Measurements from ENCODE around the gene PA2G4. TPM values are rescaled to one million over a fixed set of nuclear protein-coding genes. Genes with fewer than 3 reads are reported as not detected.

Gene PA2G4
- total and polyA plus RNA-seq, 10 of the 15 experiments (the other 5 are each of a cell fraction or from before 2014, with no cell fraction given), result 148 to 514 (median 406) TPM

DNA sequence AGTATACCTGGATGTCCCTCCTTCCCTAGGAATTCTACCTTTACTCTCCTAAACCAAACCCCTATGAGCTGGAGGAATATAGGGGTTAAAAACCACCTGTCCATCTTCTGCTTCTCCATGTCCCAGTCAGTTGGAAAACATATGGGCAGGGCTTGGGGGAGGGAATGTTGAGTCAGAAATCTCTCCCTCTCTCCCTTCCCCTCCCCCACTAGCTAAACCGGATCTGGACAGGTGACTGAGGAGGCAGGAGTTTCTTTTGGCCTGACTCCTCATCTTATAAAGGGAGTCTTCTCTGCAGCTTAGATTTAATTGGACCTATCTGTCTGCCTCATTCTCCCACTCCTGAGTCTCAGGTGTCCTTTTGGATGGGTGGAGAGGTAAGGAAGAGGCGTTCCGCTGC is 18.3 kb upstream of the PA2G4 start:
- WGBS (ENCODE audit: insufficient coverage, insufficient replicate concordance, low lambda C conversion rate, missing lambda C conversion rate), result 81% methylated on average over 3 of the region's 3 CpGs
- Histone ChIP-seq H3K4me2 (ENCODE audit: control insufficient read depth, insufficient read depth) (no peak overlapping the region), H3K36me3 (ENCODE audit: control insufficient read depth in 2 of 2, insufficient read depth in 2 of 2, low read length in 1 of 2) (no peaks in the 10 kb centered on the region), H3K4me3 (no peak overlapping the region), H3K27me3 (replicated peaks in 1 of 2; ENCODE audit: control insufficient read depth in 2 of 2, insufficient read depth in 2 of 2, low read length in 1 of 2) (peaks cover 3 to 4% of the 10 kb centered on the region in 2 experiments; a peak in 3 of 4 replicates), H2AFZ (ENCODE audit: control insufficient read depth, low read depth, low read length) (no peak overlapping the region), H3K9me3 (replicated peaks; ENCODE audit: control insufficient read depth, insufficient read depth, low read length) (no peaks in the 10 kb centered on the region), H3K79me2 (ENCODE audit: control insufficient read depth, insufficient read depth, low read length) (no peaks in the 10 kb centered on the region), H3K4me1 (ENCODE audit: control insufficient read depth, insufficient read depth, low read length) (no peaks in the 10 kb centered on the region), H3K9ac (ENCODE audit: control insufficient read depth, insufficient read depth, low read length) (no peak overlapping the region), H3K27ac (ENCODE audit: control insufficient read depth, insufficient read depth) (no peak overlapping the region), H4K20me1 (ENCODE audit: control insufficient read depth, insufficient read depth) (no peaks in the 10 kb centered on the region)
- ATAC-seq (no peak), FAIRE-seq (no peak), DNase-seq (ENCODE audit: low read depth, low spot score) (no peak)
- CTCF ChIA-PET, result interaction anchor here (0.5 to 2.0 kb wide), 6 partner anchors 18 to 104 kb away, joined by 3 to 6 read pairs (median 4); partner anchors contain the start of gene SMARCC2
- SMC1A ChIA-PET (ENCODE audit: uncharacterized antibody, unreplicated experiment), result no interaction called here
- POLR2A ChIA-PET, result interaction anchor here (0.9 kb wide), 1 partner anchor 352 kb away, joined by 3 read pairs; no protein-coding TSS in a partner anchor
- intact Hi-C loops (cut with micrococcal nuclease; ENCODE audit: unreplicated experiment) (no loop called here), in situ Hi-C loops (cut with MboI) (no loop called here)
- no TSS peak for BruUV-seq (replicated peaks)
- RAD21 ChIA-PET (ENCODE audit: unreplicated experiment), result interaction anchor here (1.0 kb wide), 1 partner anchor 33 kb away, joined by 3 read pairs; no protein-coding TSS in a partner anchor
- no peak for TF ChIP-seq SRF (IDR thresholded peaks at IDR 0.05; ENCODE audit: low read depth in 2 of 2, low read length in 2 of 2)
- no peak for TF ChIP-seq ZSCAN29 (IDR thresholded peaks at IDR 0.05)
- TF ChIP-seq TCF12 (IDR thresholded peaks at IDR 0.05; ENCODE audit: low read depth, low read length), result no peak
- TF ChIP-seq IKZF2 (IDR thresholded peaks at IDR 0.05), result no peak
- no peak for TF ChIP-seq SPI1 (IDR thresholded peaks at IDR 0.05; ENCODE audit: borderline replicate concordance, insufficient read depth, low read depth, low read length)
- TF ChIP-seq, protein P1, sequence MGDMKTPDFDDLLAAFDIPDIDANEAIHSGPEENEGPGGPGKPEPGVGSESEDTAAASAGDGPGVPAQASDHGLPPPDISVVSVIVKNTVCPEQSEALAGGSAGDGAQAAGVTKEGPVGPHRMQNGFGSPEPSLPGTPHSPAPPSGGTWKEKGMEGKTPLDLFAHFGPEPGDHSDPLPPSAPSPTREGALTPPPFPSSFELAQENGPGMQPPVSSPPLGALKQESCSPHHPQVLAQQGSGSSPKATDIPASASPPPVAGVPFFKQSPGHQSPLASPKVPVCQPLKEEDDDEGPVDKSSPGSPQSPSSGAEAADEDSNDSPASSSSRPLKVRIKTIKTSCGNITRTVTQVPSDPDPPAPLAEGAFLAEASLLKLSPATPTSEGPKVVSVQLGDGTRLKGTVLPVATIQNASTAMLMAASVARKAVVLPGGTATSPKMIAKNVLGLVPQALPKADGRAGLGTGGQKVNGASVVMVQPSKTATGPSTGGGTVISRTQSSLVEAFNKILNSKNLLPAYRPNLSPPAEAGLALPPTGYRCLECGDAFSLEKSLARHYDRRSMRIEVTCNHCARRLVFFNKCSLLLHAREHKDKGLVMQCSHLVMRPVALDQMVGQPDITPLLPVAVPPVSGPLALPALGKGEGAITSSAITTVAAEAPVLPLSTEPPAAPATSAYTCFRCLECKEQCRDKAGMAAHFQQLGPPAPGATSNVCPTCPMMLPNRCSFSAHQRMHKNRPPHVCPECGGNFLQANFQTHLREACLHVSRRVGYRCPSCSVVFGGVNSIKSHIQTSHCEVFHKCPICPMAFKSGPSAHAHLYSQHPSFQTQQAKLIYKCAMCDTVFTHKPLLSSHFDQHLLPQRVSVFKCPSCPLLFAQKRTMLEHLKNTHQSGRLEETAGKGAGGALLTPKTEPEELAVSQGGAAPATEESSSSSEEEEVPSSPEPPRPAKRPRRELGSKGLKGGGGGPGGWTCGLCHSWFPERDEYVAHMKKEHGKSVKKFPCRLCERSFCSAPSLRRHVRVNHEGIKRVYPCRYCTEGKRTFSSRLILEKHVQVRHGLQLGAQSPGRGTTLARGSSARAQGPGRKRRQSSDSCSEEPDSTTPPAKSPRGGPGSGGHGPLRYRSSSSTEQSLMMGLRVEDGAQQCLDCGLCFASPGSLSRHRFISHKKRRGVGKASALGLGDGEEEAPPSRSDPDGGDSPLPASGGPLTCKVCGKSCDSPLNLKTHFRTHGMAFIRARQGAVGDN (IDR thresholded peaks at IDR 0.05), result no peak
- TF ChIP-seq EGR1 (IDR thresholded peaks at IDR 0.05; ENCODE audit: borderline replicate concordance in 1 of 2, low read depth in 2 of 2, low read length in 2 of 2), result no peak
- TF ChIP-seq ZZZ3 (IDR thresholded peaks at IDR 0.05; ENCODE audit: control insufficient read depth, insufficient read length, low read depth), result no peak
- no peak for TF ChIP-seq HDAC2 (IDR thresholded peaks at IDR 0.05)
- no peak for TF ChIP-seq RCOR1 (conservative IDR thresholded peaks at IDR 0.05; ENCODE audit: low read depth, low read length)
- no peak for TF ChIP-seq CBX3 (IDR thresholded peaks at IDR 0.05; ENCODE audit: borderline replicate concordance, low read depth)
- TF ChIP-seq ATF7 (IDR thresholded peaks at IDR 0.05; ENCODE audit: low read depth), result no peak
- no peak for TF ChIP-seq BRCA1 (IDR thresholded peaks at IDR 0.05; ENCODE audit: low read depth, low read length)
- no peak for TF ChIP-seq SREBF1 (IDR thresholded peaks at IDR 0.05; ENCODE audit: low read length)
- TF ChIP-seq MTA3 (IDR thresholded peaks at IDR 0.05; ENCODE audit: borderline replicate concordance, low read length), result no peak
- no peak for TF ChIP-seq YBX1 (IDR thresholded peaks at IDR 0.05)
- TF ChIP-seq BCL11A (IDR thresholded peaks at IDR 0.05; ENCODE audit: low read depth, low read length), result no peak
